ENCODE measurements around the gene ANKLE2.

The ANKLE2 gene

GRCh38 chr12:132723015-132723763 lies 38.4 kb downstream of the ANKLE2 start:
- Mint-ChIP-seq H3K27ac (peak overlapping the region; percentile 88), H3K4me3 (no peak overlapping the region), H3K4me1 (no peaks in the 10 kb centered on the region), H3K27me3 (ENCODE audit: low read depth, poor library complexity) (no peaks in the 10 kb centered on the region), H3K9me3 (no peaks in the 10 kb centered on the region), H3K36me3 (ENCODE audit: low read depth) (peaks cover 69% of the 10 kb centered on the region)
- TF ChIP-seq CTCF (IDR thresholded peaks at IDR 0.05), result no peak
- no peak for DNase-seq

DNA sequence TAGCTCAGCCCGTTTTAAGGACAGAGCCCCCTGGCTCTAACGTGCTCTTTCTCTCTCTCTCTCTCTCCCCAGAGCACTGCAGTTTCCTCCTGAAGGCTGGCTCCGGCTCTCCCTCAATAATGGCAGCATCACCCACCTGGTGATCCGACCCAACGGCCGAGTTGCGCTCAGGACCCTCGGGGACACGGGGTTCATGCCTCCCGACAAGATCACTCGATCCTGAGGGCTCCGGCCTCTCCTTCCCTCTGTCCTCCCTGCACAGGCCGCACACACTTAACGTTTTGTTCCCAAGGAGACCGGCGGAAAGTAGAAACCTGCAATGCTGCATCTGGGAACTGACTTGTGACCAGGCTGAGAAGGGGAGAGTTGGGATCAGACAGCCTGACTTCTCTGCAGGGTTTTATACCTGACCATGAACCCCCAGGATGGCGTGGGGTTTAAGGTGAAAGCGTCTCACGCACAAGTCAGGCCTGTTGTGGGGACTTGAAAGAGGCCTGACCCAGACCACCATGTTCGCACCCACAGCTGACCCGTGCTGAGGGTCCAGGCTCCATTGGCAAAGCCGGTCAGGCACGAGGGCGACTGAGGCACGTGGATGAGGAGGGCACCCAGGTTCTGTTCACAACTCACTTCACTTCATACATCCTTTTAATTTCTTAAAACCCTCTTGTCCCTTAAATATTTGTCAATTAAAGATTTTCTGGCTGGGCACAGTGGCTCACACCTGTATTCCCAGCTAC lies 40.9 kb downstream of the ANKLE2 start:
- no peak for DNase-seq
- H3K27me3 Mint-ChIP-seq (ENCODE audit: low read depth, poor library complexity), result no peaks in the 10 kb centered on the region
- H3K9me3 Mint-ChIP-seq, result no peaks in the 10 kb centered on the region
- H3K36me3 Mint-ChIP-seq (ENCODE audit: low read depth), result peaks cover 51% of the 10 kb centered on the region
- H3K4me3 Mint-ChIP-seq, result no peak overlapping the region
- H3K27ac Mint-ChIP-seq, result peak overlapping the region; percentile 83
- no peaks in the 10 kb centered on the region for H3K4me1 Mint-ChIP-seq
- no peak for TF ChIP-seq CTCF (IDR thresholded peaks at IDR 0.05)

- H3K36me3 Mint-ChIP-seq (ENCODE audit: low read depth), result peaks cover 46% of the 10 kb centered on the region
- TF ChIP-seq CTCF (IDR thresholded peaks at IDR 0.05), result no peak
- H3K4me1 Mint-ChIP-seq, result no peaks in the 10 kb centered on the region
- no peaks in the 10 kb centered on the region for H3K27me3 Mint-ChIP-seq (ENCODE audit: low read depth, poor library complexity)
- no peak for DNase-seq
- no peaks in the 10 kb centered on the region for H3K9me3 Mint-ChIP-seq
- H3K27ac Mint-ChIP-seq, result peak overlapping the region; percentile 85
- no peak overlapping the region for H3K4me3 Mint-ChIP-seq
Observed at GRCh38 chr12:132719954-132720324, 41.7 kb downstream of the ANKLE2 start.

- H3K4me1 Mint-ChIP-seq, result no peaks in the 10 kb centered on the region
- DNase-seq, result no peak
- H3K27ac Mint-ChIP-seq, result peak overlapping the region; percentile 94
- no peaks in the 10 kb centered on the region for H3K27me3 Mint-ChIP-seq (ENCODE audit: low read depth, poor library complexity)
- H3K4me3 Mint-ChIP-seq, result no peak overlapping the region
- H3K9me3 Mint-ChIP-seq, result no peaks in the 10 kb centered on the region
- H3K36me3 Mint-ChIP-seq (ENCODE audit: low read depth), result peaks cover 50% of the 10 kb centered on the region
- TF ChIP-seq CTCF (IDR thresholded peaks at IDR 0.05), result no peak
Observed at GRCh38 chr12:132719141-132719953, 42.3 kb downstream of the ANKLE2 start.

DNA sequence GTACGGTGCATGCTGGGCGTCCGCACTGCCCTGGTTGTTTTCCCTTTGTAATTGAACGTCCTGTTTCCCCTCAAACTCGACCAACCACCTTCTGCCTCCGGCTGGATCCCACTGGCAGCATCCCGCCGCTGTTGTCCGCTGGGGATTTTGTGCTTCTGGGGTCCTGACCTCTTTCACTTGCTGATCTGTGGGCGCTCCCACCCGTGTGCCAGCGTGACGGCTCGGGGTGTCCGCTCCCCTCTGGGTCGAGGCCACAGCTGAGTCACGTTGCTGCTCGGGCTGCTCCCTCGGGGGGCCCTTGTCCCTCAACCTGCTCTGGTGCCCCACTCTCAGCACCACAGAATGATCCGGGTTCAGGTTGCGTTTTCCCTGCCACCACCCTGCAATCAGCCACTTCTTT lies 43.0 kb downstream of the ANKLE2 start:
- Mint-ChIP-seq H3K36me3 (ENCODE audit: low read depth) (peaks cover 46% of the 10 kb centered on the region), H3K4me1 (peaks cover under 1% of the 10 kb centered on the region), H3K27me3 (ENCODE audit: low read depth, poor library complexity) (no peaks in the 10 kb centered on the region), H3K27ac (peak overlapping the region; percentile 94), H3K4me3 (no peak overlapping the region), H3K9me3 (no peaks in the 10 kb centered on the region)
- no peak for TF ChIP-seq CTCF (IDR thresholded peaks at IDR 0.05)
- no peak for DNase-seq
